DMS53 treated with DMSO at 0.1 percent for 48 hours (cell line): ENCODE results near the gene NEK9.
"Not testable (repeated sequence)": the region's sequence is repeated elsewhere in the genome, so short reads cannot be mapped to it uniquely, and the experiment has no call there.

ENCODE experiments used
- DNase-seq: peaks from one replicate; lab custom pipeline; 2025; ENCODE audit not compliant: unreplicated experiment; lab: John Stamatoyannopoulos, UW

Gene NEK9

GRCh38 chr14:75147423-75148071 is 20.7 kb upstream of the NEK9 start:
- no peak for DNase-seq

- DNase-seq, result no peak
These were observed 18.1 kb upstream of the NEK9 start for GRCh38 chr14:75144944-75145343.

GRCh38 chr14:75143761-75144527 is 17.1 kb upstream of the NEK9 start:
- no peak for DNase-seq

- no peak for DNase-seq
These were observed 15.6 kb upstream of the NEK9 start for GRCh38 chr14:75142494-75142893.

- DNase-seq, result no peak
These were observed 15.1 kb upstream of the NEK9 start for GRCh38 chr14:75141967-75142366.

- no peak for DNase-seq
These were observed 14.2 kb upstream of the NEK9 start for GRCh38 chr14:75141062-75141461.

- DNase-seq, result no peak
These were observed 13.8 kb upstream of the NEK9 start for GRCh38 chr14:75140620-75141019.

- no peak for DNase-seq
These were observed 12.3 kb upstream of the NEK9 start for GRCh38 chr14:75139185-75139584.

GRCh38 chr14:75138492-75138891 is 11.6 kb upstream of the NEK9 start:
- DNase-seq, result no peak

- DNase-seq, result no peak
These were observed 7.8 kb upstream of the NEK9 start for GRCh38 chr14:75134644-75135043.

GRCh38 chr14:75133597-75133996 is 6.7 kb upstream of the NEK9 start:
- no peak for DNase-seq

GRCh38 chr14:75132382-75133086 is 5.7 kb upstream of the NEK9 start:
- peak; percentile 67 for DNase-seq

GRCh38 chr14:75128596-75128990 is 1.7 kb upstream of the NEK9 start:
- DNase-seq, result no peak

- no peak for DNase-seq
These were observed 1.2 kb upstream of the NEK9 start for GRCh38 chr14:75127903-75128595.

GRCh38 chr14:75127474-75127820 is 599 bp upstream of the NEK9 start:
- DNase-seq, result not testable (repeated sequence)

GRCh38 chr14:75126121-75126544 is 715 bp downstream of the NEK9 start:
- no peak for DNase-seq

GRCh38 chr14:75125617-75126016 is 1.2 kb downstream of the NEK9 start:
- no peak for DNase-seq

- no peak for DNase-seq
These were observed 2.9 kb downstream of the NEK9 start for GRCh38 chr14:75123991-75124390.

- DNase-seq, result no peak
These were observed 5.3 kb downstream of the NEK9 start for GRCh38 chr14:75121552-75121951.

- peak; percentile 11 for DNase-seq
These were observed 6.1 kb downstream of the NEK9 start for GRCh38 chr14:75120541-75121291.

GRCh38 chr14:75119056-75119455 is 7.8 kb downstream of the NEK9 start:
- DNase-seq, result no peak
